Endodermal cell (in vitro differentiated cells): ENCODE data around the gene TBL1X. TPM values are rescaled to one million over a fixed set of nuclear protein-coding genes. Genes with fewer than 3 reads are reported as not detected.

Experiments
- DNase-seq: peaks from one replicate; pipeline ENCODE4 v3.0.0-alpha.2; 2017
- H3K27ac ChIP-seq: 2 replicates; pipeline ENCODE4 v1.5.1; 2013; ENCODE audit warnings: mild to moderate bottlenecking, low read depth, low read length, moderate library complexity
- H3K27me3 ChIP-seq: 2 replicates; pipeline ENCODE4 v1.6.1; 2013; ENCODE audit warnings: mild to moderate bottlenecking, low read length, moderate library complexity; ENCODE audit not compliant: insufficient read depth, control insufficient read depth, poor library complexity, severe bottlenecking
- H3K36me3 ChIP-seq: 2 replicates; pipeline ENCODE4 v1.7.0; 2013; ENCODE audit warnings: mild to moderate bottlenecking, low read length, moderate library complexity; ENCODE audit not compliant: control insufficient read depth, insufficient read depth
- H3K4me1 ChIP-seq: one replicate; pipeline ENCODE4 v1.7.0; 2013; ENCODE audit warnings: low read length; ENCODE audit not compliant: control insufficient read depth, insufficient read depth
- H3K4me3 ChIP-seq: 2 replicates; pipeline ENCODE4 v1.5.1; 2013; ENCODE audit warnings: mild to moderate bottlenecking, low read length, moderate library complexity
- H3K9ac ChIP-seq: 2 replicates; pipeline ENCODE4 v1.6.1; 2013; ENCODE audit warnings: mild to moderate bottlenecking, low read length, moderate library complexity; ENCODE audit not compliant: poor library complexity, severe bottlenecking; ENCODE audit errors: extremely low read depth
- H3K9me3 ChIP-seq: 2 replicates; pipeline ENCODE4 v1.6.1; 2013; ENCODE audit warnings: mild to moderate bottlenecking, low read length, moderate library complexity; ENCODE audit not compliant: control insufficient read depth
- H3K27ac Mint-ChIP-seq: 2 replicates; pipeline ENCODE4 v1.8.0; 2020; ENCODE audit warnings: mixed read lengths
- H3K27me3 Mint-ChIP-seq: 2 replicates; pipeline ENCODE4 v1.8.0; 2021; ENCODE audit warnings: mild to moderate bottlenecking, mixed read lengths; ENCODE audit not compliant: insufficient read depth
- H3K36me3 Mint-ChIP-seq: 2 replicates; pipeline ENCODE4 v1.8.0; 2020; ENCODE audit warnings: low read depth, mixed read lengths
- H3K4me1 Mint-ChIP-seq: 2 replicates; pipeline ENCODE4 v1.8.0; 2020; ENCODE audit warnings: mixed read lengths
- H3K4me3 Mint-ChIP-seq: 2 replicates; pipeline ENCODE4 v1.8.0; 2020; ENCODE audit warnings: mild to moderate bottlenecking, moderate library complexity, mixed read lengths
- H3K9me3 Mint-ChIP-seq: 2 replicates; pipeline ENCODE4 v1.8.0; 2020; ENCODE audit warnings: mild to moderate bottlenecking, mixed read lengths
- WGBS, 2 experiments: methylation state at CpG; one replicate each; pipeline versions ENCODE4 v1.1.5 to v1.1.7; 2013; ENCODE audit warnings: missing lambda C conversion rate in 2 of 2, mixed read lengths in 1 of 2; ENCODE audit not compliant: insufficient coverage in 1 of 2, insufficient read length in 1 of 2; 5-methylcytosine and 5-hydroxymethylcytosine counted together
- total RNA-seq, 2 donors: library from RNA; stranded (reverse); fragmentation: NEBNext Ultra II Directional in 1 of 2; extraction: Animal tissue kit (Norgen Biotek cat#: 25700) in 1 of 2; gene quantifications; 2 replicates in 1 of 2; 3 replicates in 1 of 2; pipeline ENCODE4 v1.2.1, GENCODE V29; 2021
- TF ChIP-seq, protein P1 (sequence below): fragments of 200-600 bp; sonication (generic); conservative IDR thresholded peaks from 2 replicates; pipeline ENCODE4 v1.5.0; 2021; ENCODE audit warnings: antibody characterized with exemption, mild to moderate bottlenecking

The TBL1X gene
- total RNA-seq, 2 donors from 2014 or later: 19.1 to 24.1 TPM

DNA sequence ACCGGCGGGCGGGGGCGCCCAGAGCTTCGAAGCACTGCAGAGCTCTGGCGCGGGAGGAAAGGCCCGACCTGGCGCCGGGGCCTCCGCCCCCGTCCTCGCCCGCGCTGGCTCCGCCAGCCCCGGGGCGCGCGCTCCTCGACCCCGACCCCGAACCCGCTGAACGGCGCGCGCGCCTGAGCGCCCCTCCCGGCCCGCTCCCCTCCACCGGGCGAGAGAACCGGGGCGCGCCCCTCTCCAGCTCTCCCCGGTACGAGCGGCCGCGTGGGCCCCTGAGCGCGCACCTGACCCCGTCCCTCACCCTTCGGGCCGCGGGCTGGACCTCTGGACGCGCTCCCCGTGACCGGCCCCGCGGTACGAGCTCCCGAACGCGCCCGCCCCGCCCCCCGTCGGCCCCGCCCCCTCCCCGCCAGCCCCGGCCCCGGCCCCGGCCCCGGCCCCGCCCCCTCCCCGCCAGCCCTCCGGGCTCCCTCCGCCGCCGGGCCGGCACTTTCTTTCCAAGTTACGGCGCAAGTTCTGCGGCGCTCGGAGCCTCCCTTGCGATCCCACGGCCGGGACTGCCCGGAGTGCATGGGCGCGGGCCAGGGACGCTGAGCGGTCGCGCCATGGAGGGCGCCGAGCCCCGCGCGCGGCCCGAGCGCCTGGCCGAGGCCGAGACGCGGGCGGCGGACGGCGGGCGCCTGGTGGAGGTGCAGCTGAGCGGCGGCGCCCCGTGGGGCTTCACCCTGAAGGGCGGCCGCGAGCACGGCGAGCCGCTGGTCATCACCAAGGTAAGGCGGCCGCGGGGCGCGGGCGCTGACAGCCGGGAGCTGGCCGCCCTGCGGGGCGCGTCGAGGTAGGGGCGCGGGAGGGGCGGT lies 321.3 kb downstream of the TBL1X start, which contains the start of gene SHROOM2:
Gene SHROOM2, plus strand, starts transcription at position 486 of the 854 bp plus-strand sequence. Its CDS starts 117 bp downstream, at position 603.
- H3K36me3 Mint-ChIP-seq: no peaks in the 10 kb centered on the region
- Histone ChIP-seq H3K27ac (no peak within 1 kb of the TSS), H3K36me3 (no peaks in the 10 kb centered on the region), H3K4me3 (peak within 1 kb of the TSS; percentile 85), H3K9me3 (no peaks in the 10 kb centered on the region), H3K27me3 (no peaks in the 10 kb centered on the region), H3K9ac (peak within 1 kb of the TSS; percentile 45), H3K4me1 (peaks cover 3% of the 10 kb centered on the region)
- WGBS, 2 experiments: 0% methylated on average over 115 of the region's 132 CpGs; no CpG with 5 or more reads in 1 of the 2 experiments
- peak; percentile 73 for DNase-seq
- H3K27me3 Mint-ChIP-seq: no peaks in the 10 kb centered on the region
- H3K27ac Mint-ChIP-seq: peak within 1 kb of the TSS; percentile 75
- H3K4me1 Mint-ChIP-seq: peaks cover 31% of the 10 kb centered on the region
- TF ChIP-seq, protein P1, sequence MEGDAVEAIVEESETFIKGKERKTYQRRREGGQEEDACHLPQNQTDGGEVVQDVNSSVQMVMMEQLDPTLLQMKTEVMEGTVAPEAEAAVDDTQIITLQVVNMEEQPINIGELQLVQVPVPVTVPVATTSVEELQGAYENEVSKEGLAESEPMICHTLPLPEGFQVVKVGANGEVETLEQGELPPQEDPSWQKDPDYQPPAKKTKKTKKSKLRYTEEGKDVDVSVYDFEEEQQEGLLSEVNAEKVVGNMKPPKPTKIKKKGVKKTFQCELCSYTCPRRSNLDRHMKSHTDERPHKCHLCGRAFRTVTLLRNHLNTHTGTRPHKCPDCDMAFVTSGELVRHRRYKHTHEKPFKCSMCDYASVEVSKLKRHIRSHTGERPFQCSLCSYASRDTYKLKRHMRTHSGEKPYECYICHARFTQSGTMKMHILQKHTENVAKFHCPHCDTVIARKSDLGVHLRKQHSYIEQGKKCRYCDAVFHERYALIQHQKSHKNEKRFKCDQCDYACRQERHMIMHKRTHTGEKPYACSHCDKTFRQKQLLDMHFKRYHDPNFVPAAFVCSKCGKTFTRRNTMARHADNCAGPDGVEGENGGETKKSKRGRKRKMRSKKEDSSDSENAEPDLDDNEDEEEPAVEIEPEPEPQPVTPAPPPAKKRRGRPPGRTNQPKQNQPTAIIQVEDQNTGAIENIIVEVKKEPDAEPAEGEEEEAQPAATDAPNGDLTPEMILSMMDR: no peak
- peaks cover 64% of the 10 kb centered on the region for H3K9me3 Mint-ChIP-seq
- H3K4me3 Mint-ChIP-seq: peak within 1 kb of the TSS; percentile 78

DNA sequence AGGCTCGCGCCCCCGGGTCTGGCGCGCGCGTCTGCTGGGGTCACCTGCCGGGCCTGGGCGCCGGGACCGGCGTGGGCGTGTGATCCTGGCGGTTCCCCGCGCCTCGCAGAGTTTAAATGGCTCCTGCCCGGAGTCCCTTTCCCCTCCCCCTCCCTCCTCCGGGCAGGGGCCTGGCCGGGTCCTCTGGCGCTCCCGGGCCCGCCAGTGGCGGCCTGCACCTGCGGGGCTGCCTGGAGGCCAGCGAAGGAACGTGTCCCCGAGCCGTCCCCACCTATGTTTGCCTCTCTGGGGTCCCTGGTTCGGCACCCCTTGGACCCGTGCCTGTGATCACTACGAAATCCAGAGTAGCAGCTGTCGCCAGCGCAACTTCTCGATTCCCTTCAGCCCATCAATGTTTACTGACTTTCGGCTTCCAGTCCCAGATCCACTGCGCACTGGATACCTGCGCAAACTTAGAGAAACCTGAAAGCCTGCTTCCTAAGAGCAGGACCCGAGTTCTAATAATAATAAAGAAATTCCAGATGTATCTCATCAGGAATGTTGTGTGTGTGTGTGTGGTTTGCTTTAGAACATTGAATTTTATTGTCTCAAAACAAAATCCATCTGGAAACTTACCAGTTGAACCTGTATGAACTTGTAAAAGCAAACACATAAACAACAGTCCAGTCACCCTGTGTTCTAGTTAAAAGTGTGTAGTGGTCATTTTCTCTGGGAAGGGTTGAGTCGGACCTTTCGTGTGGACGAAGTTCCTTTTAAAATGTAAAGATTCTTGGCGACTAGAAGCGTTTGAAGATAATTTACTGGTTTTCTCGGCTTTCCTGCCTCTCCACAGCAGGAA lies 322.2 kb downstream of the TBL1X start:
- Histone ChIP-seq H3K27ac (no peak overlapping the region), H3K9me3 (no peaks in the 10 kb centered on the region), H3K36me3 (no peaks in the 10 kb centered on the region), H3K27me3 (no peaks in the 10 kb centered on the region), H3K9ac (peak overlapping the region; percentile 45), H3K4me1 (peaks cover 3% of the 10 kb centered on the region), H3K4me3 (peak overlapping the region; percentile 85)
- H3K27ac Mint-ChIP-seq: peak overlapping the region; percentile 75
- H3K9me3 Mint-ChIP-seq: peaks cover 56% of the 10 kb centered on the region
- H3K36me3 Mint-ChIP-seq: no peaks in the 10 kb centered on the region
- peaks cover 33% of the 10 kb centered on the region for H3K4me1 Mint-ChIP-seq
- peak; percentile 69 for DNase-seq
- WGBS, 2 experiments: 0% methylated on average over 5 to 43 of the region's 45 CpGs
- TF ChIP-seq, protein P1: no peak
- H3K4me3 Mint-ChIP-seq: peak overlapping the region; percentile 78
- H3K27me3 Mint-ChIP-seq: no peaks in the 10 kb centered on the region

DNA sequence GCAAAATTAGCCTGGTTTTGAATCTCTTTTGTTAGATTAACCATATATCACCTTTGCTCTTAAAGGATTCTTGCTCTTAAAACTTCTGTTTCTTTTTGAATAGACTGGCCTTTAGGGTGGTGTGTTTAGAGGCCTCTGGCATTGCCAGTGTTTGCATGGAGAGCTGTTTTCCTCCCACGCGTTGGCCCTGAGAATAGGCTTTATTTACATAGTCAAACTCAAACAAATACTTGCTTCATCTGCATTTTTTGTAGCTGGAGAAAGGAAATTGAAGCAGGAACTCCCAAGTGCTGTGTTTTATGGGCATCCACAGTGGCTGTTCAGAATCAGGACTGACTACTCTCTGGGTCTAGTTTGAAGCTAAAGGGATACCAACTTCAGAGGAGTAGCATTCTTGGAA lies 324.1 kb downstream of the TBL1X start:
- WGBS, 2 experiments: 7% methylated on average over 2 of the region's 2 CpGs; no CpG with 5 or more reads in 1 of the 2 experiments
- H3K27ac ChIP-seq: no peak overlapping the region
- Mint-ChIP-seq H3K27me3 (no peaks in the 10 kb centered on the region), H3K36me3 (no peaks in the 10 kb centered on the region), H3K27ac (peak overlapping the region; percentile 82), H3K9me3 (peaks cover 54% of the 10 kb centered on the region), H3K4me3 (peak overlapping the region; percentile 78), H3K4me1 (peaks cover 37% of the 10 kb centered on the region)
- DNase-seq: no peak
- no peaks in the 10 kb centered on the region for H3K9me3 ChIP-seq
- H3K4me3 ChIP-seq: peak overlapping the region; percentile 69
- no peaks in the 10 kb centered on the region for H3K36me3 ChIP-seq
- TF ChIP-seq, protein P1: no peak
- peaks cover 3% of the 10 kb centered on the region for H3K4me1 ChIP-seq
- no peaks in the 10 kb centered on the region for H3K27me3 ChIP-seq
- H3K9ac ChIP-seq: peak overlapping the region; percentile 44
